ENCODE measurements around the gene KDM2A. TPM values are rescaled to one million over a fixed set of nuclear protein-coding genes. Genes with fewer than 3 reads are reported as not detected.

The KDM2A gene
- total and polyA plus RNA-seq, 2 donors (not counting 3 experiments of a cell fraction or from before 2014, with no cell fraction given), result 72.2 to 79.5 TPM

DNA sequence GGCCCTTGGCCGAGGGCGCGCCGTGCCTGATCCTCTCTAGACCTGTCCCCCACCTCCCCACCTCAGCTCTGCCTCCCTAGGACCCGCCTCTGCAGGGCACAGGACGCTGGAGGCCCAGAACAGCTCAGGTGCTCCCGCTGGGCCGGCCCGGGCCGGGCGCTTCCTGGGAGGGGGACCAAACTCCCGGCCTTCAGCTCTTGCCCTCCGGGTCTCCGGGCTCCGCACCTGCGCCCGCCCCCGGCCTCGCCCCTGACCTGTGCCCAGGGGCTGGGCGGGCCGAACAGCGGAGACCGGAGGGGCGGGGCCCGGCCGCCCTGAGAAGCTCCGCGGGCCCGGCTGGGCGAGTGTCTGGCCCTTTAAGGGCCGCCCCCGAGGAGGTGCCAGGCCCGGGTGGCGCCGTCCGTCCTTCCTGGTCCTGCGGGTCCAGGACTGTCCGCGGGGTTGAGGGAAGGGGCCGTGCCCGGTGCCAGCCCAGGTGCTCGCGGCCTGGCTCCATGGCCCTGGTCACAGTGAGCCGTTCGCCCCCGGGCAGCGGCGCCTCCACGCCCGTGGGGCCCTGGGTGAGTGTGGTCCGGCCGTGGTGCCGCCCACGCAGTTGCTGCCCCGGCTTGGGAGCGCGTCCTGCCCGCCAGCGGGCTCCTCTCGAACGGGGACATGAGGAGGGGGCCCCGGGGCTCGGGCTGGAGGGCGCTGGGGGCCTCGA is 184.2 kb downstream of the KDM2A start, which contains the start of gene SSH3:
Gene SSH3, plus strand, starts transcription at position 399 of the 703 bp plus-strand sequence. Its CDS starts 96 bp downstream, at position 495.
- FAIRE-seq (peak; percentile 67), DNase-seq (ENCODE audit: low read depth, low spot score) (peak; percentile 55)
- H4K20me1 ChIP-seq (replicated peaks; ENCODE audit: control insufficient read depth, extremely low read depth, insufficient read depth, low read length), result no peaks in the 10 kb centered on the region
- H3K9ac ChIP-seq (replicated peaks; ENCODE audit: extremely low read depth, insufficient read depth, low read length), result peak within 1 kb of the TSS; percentile 68
- H3K4me2 ChIP-seq (ENCODE audit: insufficient read depth, low read length), result peak within 1 kb of the TSS; percentile 58
- ChIA-PET CTCF (interaction anchor here (0.6 to 3.1 kb wide), 10 partner anchors 14 to 222 kb away, joined by 3 to 18 read pairs (median 4); partner anchors contain the start of gene ANKRD13D), POLR2A (interaction anchor here (1.3 kb wide), 1 partner anchor 11 kb away, joined by 6 read pairs; no protein-coding TSS in a partner anchor)
- peak; percentile 51 for TF ChIP-seq POLR2A (IDR thresholded peaks at IDR 0.05; ENCODE audit: low read depth, low read length)
- no peak for TF ChIP-seq JUN (IDR thresholded peaks at IDR 0.05; ENCODE audit: borderline replicate concordance, insufficient read depth, insufficient read length, low read depth)
- H3K9me3 ChIP-seq (replicated peaks; ENCODE audit: control insufficient read depth, insufficient read depth, low read length), result no peaks in the 10 kb centered on the region
- peaks cover 0 to 25% of the 10 kb centered on the region in 2 experiments for H3K36me3 ChIP-seq (ENCODE audit: control insufficient read depth in 2 of 2, extremely low read depth in 1 of 2, insufficient read depth in 2 of 2, low read length in 2 of 2)
- intact Hi-C loops (cut with micrococcal nuclease), result loop anchor here (2.0 kb wide), 1 partner anchor 14 kb away; the partner anchor contains the start of gene ANKRD13D
- H3K27ac ChIP-seq (ENCODE audit: insufficient read depth, low read depth, low read length), result no peak within 1 kb of the TSS
- H3K4me1 ChIP-seq (ENCODE audit: control insufficient read depth, extremely low read depth, insufficient read depth, low read length), result peaks cover 3% of the 10 kb centered on the region
- peak within 1 kb of the TSS; percentile 88 for H2AFZ ChIP-seq (ENCODE audit: low read depth, low read length)
- dilution Hi-C loops (cut with MboI; ENCODE audit: extremely low pct_ligation_motif_present, low sequenced_read_pairs), result no loop called here
- H3K79me2 ChIP-seq (ENCODE audit: control insufficient read depth, insufficient read depth, low read length), result no peaks in the 10 kb centered on the region
- peak within 1 kb of the TSS; percentile 62 to 89 (median 74) for H3K4me3 ChIP-seq (replicated peaks in 1 of 3; ENCODE audit: insufficient read depth in 1 of 3, low read depth in 1 of 3, low read length in 3 of 3)
- BruUV-seq (replicated peaks), result no TSS peak
- no peaks in the 10 kb centered on the region for H3K9me1 ChIP-seq (replicated peaks; ENCODE audit: control insufficient read depth, extremely low read depth, insufficient read depth, low read length)
- no peaks in the 10 kb centered on the region for H3K27me3 ChIP-seq (ENCODE audit: control insufficient read depth in 2 of 2, insufficient read depth in 2 of 2, low read length in 2 of 2)

DNA sequence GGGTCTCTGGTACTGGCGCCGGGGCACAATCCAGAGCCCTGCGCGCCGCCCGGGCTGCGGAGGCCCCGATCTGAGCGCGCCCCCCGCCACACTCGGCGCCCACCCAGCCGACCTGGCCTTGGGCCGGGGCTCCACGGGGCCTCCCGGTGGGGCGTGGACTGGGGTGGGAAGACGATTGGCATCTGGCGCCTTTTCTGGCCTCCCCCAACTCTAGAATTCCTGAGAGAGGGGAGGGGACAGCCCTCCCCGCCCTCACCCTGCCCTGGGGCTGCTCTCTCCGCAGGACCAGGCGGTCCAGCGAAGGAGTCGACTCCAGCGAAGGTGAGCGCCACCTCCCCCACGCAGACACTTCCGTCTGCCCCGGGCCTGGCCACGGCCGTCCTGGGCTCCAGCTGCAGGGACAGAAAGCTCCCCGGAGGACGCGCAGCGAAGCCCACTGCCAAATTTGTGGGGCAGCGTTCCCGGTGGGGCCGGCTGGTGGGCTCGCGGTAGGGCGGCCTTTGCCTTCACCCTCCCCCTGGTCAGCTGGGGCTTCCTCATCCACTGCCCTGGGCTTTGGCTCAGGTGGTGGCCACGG is 184.9 kb downstream of the KDM2A start:
- Histone ChIP-seq H4K20me1 (replicated peaks; ENCODE audit: control insufficient read depth, extremely low read depth, insufficient read depth, low read length) (no peaks in the 10 kb centered on the region), H3K36me3 (ENCODE audit: control insufficient read depth in 2 of 2, extremely low read depth in 1 of 2, insufficient read depth in 2 of 2, low read length in 2 of 2) (peaks cover 0 to 25% of the 10 kb centered on the region in 2 experiments), H3K4me1 (ENCODE audit: control insufficient read depth, extremely low read depth, insufficient read depth, low read length) (peaks cover 3% of the 10 kb centered on the region), H3K9me1 (replicated peaks; ENCODE audit: control insufficient read depth, extremely low read depth, insufficient read depth, low read length) (no peaks in the 10 kb centered on the region), H3K9me3 (replicated peaks; ENCODE audit: control insufficient read depth, insufficient read depth, low read length) (no peaks in the 10 kb centered on the region), H2AFZ (ENCODE audit: low read depth, low read length) (peak overlapping the region; percentile 39), H3K27ac (ENCODE audit: insufficient read depth, low read depth, low read length) (no peak overlapping the region), H3K79me2 (ENCODE audit: control insufficient read depth, insufficient read depth, low read length) (no peaks in the 10 kb centered on the region), H3K4me3 (replicated peaks in 1 of 3; ENCODE audit: insufficient read depth in 1 of 3, low read depth in 1 of 3, low read length in 3 of 3) (peak overlapping the region; percentile 62 to 89 (median 74)), H3K9ac (replicated peaks; ENCODE audit: extremely low read depth, insufficient read depth, low read length) (peak overlapping the region; percentile 68), H3K4me2 (ENCODE audit: insufficient read depth, low read length) (peak overlapping the region; percentile 58), H3K27me3 (ENCODE audit: control insufficient read depth in 2 of 2, insufficient read depth in 2 of 2, low read length in 2 of 2) (no peaks in the 10 kb centered on the region)
- CTCF ChIA-PET, result interaction anchor here (0.6 to 3.1 kb wide), 8 partner anchors 13 to 79 kb away, joined by 3 to 18 read pairs (median 4); partner anchors contain the start of gene ANKRD13D
- dilution Hi-C loops (cut with MboI; ENCODE audit: extremely low pct_ligation_motif_present, low sequenced_read_pairs) (no loop called here), intact Hi-C loops (cut with micrococcal nuclease) (loop anchor here (2.0 kb wide), 1 partner anchor 15 kb away; the partner anchor contains the start of gene ANKRD13D)
- no peak for DNase-seq (ENCODE audit: low read depth, low spot score)
- POLR2A ChIA-PET, result no interaction called here
- no peak for FAIRE-seq
- TF ChIP-seq FOS (IDR thresholded peaks at IDR 0.05; ENCODE audit: borderline replicate concordance, insufficient read depth, low read length), result no peak
- BruUV-seq (replicated peaks), result TSS peak; percentile 5
